Measurements from ENCODE around the gene COX19. TPM values are rescaled to one million over a fixed set of nuclear protein-coding genes. Genes with fewer than 3 reads are reported as not detected.

The COX19 gene
- total and polyA plus RNA-seq, 2 donors (not counting 3 experiments of a cell fraction or from before 2014, with no cell fraction given), result 6.8 to 10.6 TPM

- no peaks in the 10 kb centered on the region for H3K79me2 ChIP-seq (ENCODE audit: control insufficient read depth, insufficient read depth, low read length)
- no peaks in the 10 kb centered on the region for H3K36me3 ChIP-seq (ENCODE audit: control insufficient read depth in 2 of 2, extremely low read depth in 1 of 2, insufficient read depth in 2 of 2, low read length in 2 of 2)
- no peak overlapping the region for H2AFZ ChIP-seq (ENCODE audit: low read depth, low read length)
- peaks cover 2 to 4% of the 10 kb centered on the region in 2 experiments for H3K27me3 ChIP-seq (ENCODE audit: control insufficient read depth in 2 of 2, insufficient read depth in 2 of 2, low read length in 2 of 2)
- no peak for FAIRE-seq
- no peaks in the 10 kb centered on the region for H4K20me1 ChIP-seq (replicated peaks; ENCODE audit: control insufficient read depth, extremely low read depth, insufficient read depth, low read length)
- H3K9me3 ChIP-seq (replicated peaks; ENCODE audit: control insufficient read depth, insufficient read depth, low read length), result no peaks in the 10 kb centered on the region
- H3K4me2 ChIP-seq (ENCODE audit: insufficient read depth, low read length), result no peak overlapping the region
- intact Hi-C loops (cut with micrococcal nuclease) (loop anchor here (1.0 to 2.0 kb wide), 2 partner anchors 45 to 167 kb away; no protein-coding TSS in a partner anchor), dilution Hi-C loops (cut with MboI; ENCODE audit: extremely low pct_ligation_motif_present, low sequenced_read_pairs) (no loop called here)
- TF ChIP-seq JUN (IDR thresholded peaks at IDR 0.05; ENCODE audit: borderline replicate concordance, insufficient read depth, insufficient read length, low read depth), result no peak
- no peak for TF ChIP-seq MYC (IDR thresholded peaks at IDR 0.05; ENCODE audit: low read depth, low read length)
- TF ChIP-seq, protein P1, sequence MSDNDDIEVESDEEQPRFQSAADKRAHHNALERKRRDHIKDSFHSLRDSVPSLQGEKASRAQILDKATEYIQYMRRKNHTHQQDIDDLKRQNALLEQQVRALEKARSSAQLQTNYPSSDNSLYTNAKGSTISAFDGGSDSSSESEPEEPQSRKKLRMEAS (IDR thresholded peaks at IDR 0.05; ENCODE audit: insufficient read depth, insufficient read length), result no peak
- TF ChIP-seq POLR2A (IDR thresholded peaks at IDR 0.05; ENCODE audit: low read depth, low read length), result no peak
- ChIA-PET POLR2A (interaction anchor here (0.5 kb wide), 1 partner anchor 114 kb away, joined by 6 read pairs; no protein-coding TSS in a partner anchor), CTCF (interaction anchor here (0.6 to 1.3 kb wide), 5 partner anchors 44 to 683 kb away, joined by 3 to 5 read pairs (median 4); no protein-coding TSS in a partner anchor)
- no peak overlapping the region for H3K27ac ChIP-seq (ENCODE audit: insufficient read depth, low read depth, low read length)
- no peaks in the 10 kb centered on the region for H3K9me1 ChIP-seq (replicated peaks; ENCODE audit: control insufficient read depth, extremely low read depth, insufficient read depth, low read length)
- DNase-seq (ENCODE audit: low read depth, low spot score), result no peak
- no peak overlapping the region for H3K9ac ChIP-seq (replicated peaks; ENCODE audit: extremely low read depth, insufficient read depth, low read length)
- H3K4me3 ChIP-seq (replicated peaks in 1 of 3; ENCODE audit: insufficient read depth in 1 of 3, low read depth in 1 of 3, low read length in 3 of 3), result peak overlapping the region in 1 of 3 experiments; percentile 30
- BruUV-seq (replicated peaks), result no TSS peak
- H3K4me1 ChIP-seq (ENCODE audit: control insufficient read depth, extremely low read depth, insufficient read depth, low read length), result no peaks in the 10 kb centered on the region
Measured at GRCh38 chr7:953547-954327, 21.6 kb downstream of the COX19 start.

DNA sequence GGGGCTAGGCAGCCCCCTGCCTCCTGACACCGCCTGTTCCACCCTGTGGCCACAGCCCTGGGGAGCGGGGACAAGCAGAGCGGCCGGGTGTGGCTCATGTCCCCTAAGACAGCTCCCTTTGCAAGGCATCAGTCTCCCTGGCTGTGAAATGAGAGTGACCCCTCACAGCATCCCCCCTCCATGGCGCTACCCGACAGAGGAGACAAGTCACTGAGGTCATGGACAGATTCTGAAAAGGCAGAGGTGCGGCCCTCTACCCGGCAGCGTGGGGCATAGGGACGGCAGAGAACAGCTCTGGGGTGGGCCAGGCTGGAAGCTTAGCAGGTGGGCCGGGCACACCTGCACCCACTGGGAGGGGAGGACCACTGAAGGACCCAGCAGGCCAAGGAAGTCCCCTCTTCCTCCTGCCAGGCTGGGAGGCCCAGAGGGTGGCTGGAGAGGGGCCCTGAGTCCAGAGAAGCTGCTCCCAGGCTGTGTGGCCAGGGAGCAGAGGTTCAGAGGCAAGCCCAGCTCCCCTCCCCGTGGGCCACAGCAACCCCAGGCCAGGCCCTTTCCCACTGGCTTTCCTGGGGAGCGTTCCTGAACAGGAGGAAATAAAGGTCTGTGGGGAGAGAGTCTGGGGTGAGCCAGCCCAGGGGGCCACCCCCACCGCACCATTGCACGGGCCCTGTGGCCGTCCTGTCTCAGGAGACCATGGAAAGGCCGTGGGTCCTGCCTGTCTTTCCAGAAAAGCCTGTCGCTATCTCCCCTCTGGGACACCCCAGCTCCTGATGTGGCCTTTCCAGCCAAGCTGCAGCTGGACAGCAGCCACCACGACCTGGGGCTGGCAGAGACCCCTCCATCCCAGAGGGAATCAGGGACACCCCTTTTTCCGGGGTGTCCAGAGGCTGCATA is 22.6 kb downstream of the COX19 start:
- FAIRE-seq (no peak), DNase-seq (ENCODE audit: low read depth, low spot score) (no peak)
- Histone ChIP-seq H3K4me3 (replicated peaks in 1 of 3; ENCODE audit: insufficient read depth in 1 of 3, low read depth in 1 of 3, low read length in 3 of 3) (no peak overlapping the region), H3K4me1 (ENCODE audit: control insufficient read depth, extremely low read depth, insufficient read depth, low read length) (no peaks in the 10 kb centered on the region), H3K79me2 (ENCODE audit: control insufficient read depth, insufficient read depth, low read length) (no peaks in the 10 kb centered on the region), H3K27me3 (ENCODE audit: control insufficient read depth in 2 of 2, insufficient read depth in 2 of 2, low read length in 2 of 2) (peaks cover 2 to 4% of the 10 kb centered on the region in 2 experiments), H3K36me3 (ENCODE audit: control insufficient read depth in 2 of 2, extremely low read depth in 1 of 2, insufficient read depth in 2 of 2, low read length in 2 of 2) (no peaks in the 10 kb centered on the region), H3K27ac (ENCODE audit: insufficient read depth, low read depth, low read length) (no peak overlapping the region), H3K9me1 (replicated peaks; ENCODE audit: control insufficient read depth, extremely low read depth, insufficient read depth, low read length) (no peaks in the 10 kb centered on the region), H3K9me3 (replicated peaks; ENCODE audit: control insufficient read depth, insufficient read depth, low read length) (no peaks in the 10 kb centered on the region), H3K4me2 (ENCODE audit: insufficient read depth, low read length) (no peak overlapping the region), H2AFZ (ENCODE audit: low read depth, low read length) (no peak overlapping the region), H3K9ac (replicated peaks; ENCODE audit: extremely low read depth, insufficient read depth, low read length) (no peak overlapping the region), H4K20me1 (replicated peaks; ENCODE audit: control insufficient read depth, extremely low read depth, insufficient read depth, low read length) (no peaks in the 10 kb centered on the region)
- TF ChIP-seq POLR2AphosphoS5 (IDR thresholded peaks at IDR 0.05; ENCODE audit: insufficient read depth, low read depth, low read length), result no peak
- no peak for TF ChIP-seq GATA2 (IDR thresholded peaks at IDR 0.05; ENCODE audit: insufficient read depth, insufficient read length, low read depth, low read length)
- no peak for TF ChIP-seq FOS (IDR thresholded peaks at IDR 0.05; ENCODE audit: borderline replicate concordance, insufficient read depth, low read length)
- no peak for TF ChIP-seq EZH2 (IDR thresholded peaks at IDR 0.05; ENCODE audit: borderline replicate concordance, low read depth, low read length, severe bottlenecking)
- TF ChIP-seq POLR2A (IDR thresholded peaks at IDR 0.05; ENCODE audit: low read depth, low read length), result no peak
- CTCF ChIA-PET, result interaction anchor here (0.7 to 1.2 kb wide), 3 partner anchors 40 to 113 kb away, joined by 3 read pairs; no protein-coding TSS in a partner anchor
- BruUV-seq (replicated peaks), result no TSS peak
- dilution Hi-C loops (cut with MboI; ENCODE audit: extremely low pct_ligation_motif_present, low sequenced_read_pairs), result no loop called here
- POLR2A ChIA-PET, result no interaction called here
- intact Hi-C loops (cut with micrococcal nuclease), result no loop called here
